Measurements from ENCODE around the gene CLVS2.

CLVS2 gene

GRCh38 chr6:123089226-123089625 is 93.2 kb downstream of the CLVS2 start:
- H3K27ac ChIP-seq, result no peak overlapping the region
- no peak for TF ChIP-seq ZFX (IDR thresholded peaks at IDR 0.05; ENCODE audit: borderline replicate concordance)

- peak overlapping the region; percentile 25; the same call in 1 of the 2 replicates for H3K27ac ChIP-seq
- TF ChIP-seq CTCF (IDR thresholded peaks at IDR 0.05), result no peak
- no peak for TF ChIP-seq ZFX (IDR thresholded peaks at IDR 0.05; ENCODE audit: borderline replicate concordance)
These were observed 95.3 kb downstream of the CLVS2 start for GRCh38 chr6:123091091-123091895.

- H3K27ac ChIP-seq, result no peak overlapping the region
- TF ChIP-seq ZFX (IDR thresholded peaks at IDR 0.05; ENCODE audit: borderline replicate concordance), result no peak
- no peak for TF ChIP-seq CTCF (IDR thresholded peaks at IDR 0.05)
These were observed 95.8 kb downstream of the CLVS2 start for GRCh38 chr6:123091896-123092271.

GRCh38 chr6:123094795-123095194 is 98.8 kb downstream of the CLVS2 start:
- H3K27ac ChIP-seq, result no peak overlapping the region
- TF ChIP-seq CTCF (IDR thresholded peaks at IDR 0.05) (no peak), ZFX (IDR thresholded peaks at IDR 0.05; ENCODE audit: borderline replicate concordance) (no peak)

- no peak for TF ChIP-seq ZFX (IDR thresholded peaks at IDR 0.05; ENCODE audit: borderline replicate concordance)
- H3K27ac ChIP-seq, result no peak overlapping the region
These were observed 109.5 kb downstream of the CLVS2 start for GRCh38 chr6:123105561-123105960.

GRCh38 chr6:123116370-123116769 is 120.3 kb downstream of the CLVS2 start:
- H3K27ac ChIP-seq, result no peak overlapping the region
- no peak for TF ChIP-seq ZFX (IDR thresholded peaks at IDR 0.05; ENCODE audit: borderline replicate concordance)
- no peak for TF ChIP-seq CTCF (IDR thresholded peaks at IDR 0.05)

GRCh38 chr6:123117145-123117908 is 121.3 kb downstream of the CLVS2 start:
- TF ChIP-seq CTCF (IDR thresholded peaks at IDR 0.05), result no peak
- TF ChIP-seq ZFX (IDR thresholded peaks at IDR 0.05; ENCODE audit: borderline replicate concordance), result no peak
- no peak overlapping the region for H3K27ac ChIP-seq

- H3K27ac ChIP-seq, result no peak overlapping the region
- no peak for TF ChIP-seq ZFX (IDR thresholded peaks at IDR 0.05; ENCODE audit: borderline replicate concordance)
- TF ChIP-seq CTCF (IDR thresholded peaks at IDR 0.05), result no peak
These were observed 122.8 kb downstream of the CLVS2 start for GRCh38 chr6:123118811-123119210.

Measured in 22Rv1 (cell line).